Lung (tissue), 12 donors: ENCODE measurements around the gene SLC2A10. TPM values are rescaled to one million over a fixed set of nuclear protein-coding genes. Genes with fewer than 3 reads are reported as not detected.

Experiments
- ATAC-seq: fragments of 200-7000 bp; cut with Tn5 transposase; one replicate; pipeline ENCODE4 v1.9.1; 2020; ENCODE audit warnings: moderate number of reproducible peaks; ENCODE audit not compliant: insufficient read depth, low FRiP score
- DNase-seq, 3 donors: peaks; one replicate each; pipeline ENCODE4 v3.0.0-alpha.2; 2013 to 2017
- H3K27ac ChIP-seq, 2 donors: one replicate each; pipeline ENCODE4 v1.5.1; 2013; ENCODE audit warnings: mild to moderate bottlenecking in 2 of 2, moderate library complexity in 2 of 2, control low read depth in 1 of 2, inconsistent platforms in 1 of 2, low read depth in 1 of 2, low read length in 1 of 2
- H3K27me3 ChIP-seq, 3 donors: one replicate each; pipeline ENCODE4 v1.5.1; 2013; ENCODE audit warnings: low read length in 2 of 3; ENCODE audit not compliant: control insufficient read depth in 3 of 3, insufficient read depth in 3 of 3
- H3K36me3 ChIP-seq, 4 donors: one replicate each; pipeline ENCODE4 v1.5.1; 2013; ENCODE audit warnings: low read length in 4 of 4, mild to moderate bottlenecking in 1 of 4, moderate library complexity in 1 of 4; ENCODE audit not compliant: control insufficient read depth in 4 of 4, insufficient read depth in 4 of 4
- H3K4me1 ChIP-seq, 5 donors: one replicate each; pipeline ENCODE4 v1.5.1; 2013; ENCODE audit warnings: low read length in 5 of 5, mild to moderate bottlenecking in 2 of 5, moderate library complexity in 1 of 5; ENCODE audit not compliant: control insufficient read depth in 5 of 5, insufficient read depth in 5 of 5
- H3K4me3 ChIP-seq: one replicate; pipeline ENCODE4 v1.5.1; 2013; ENCODE audit warnings: mild to moderate bottlenecking, control low read depth, moderate library complexity
- H3K9ac ChIP-seq, 2 donors: one replicate each; pipeline ENCODE4 v1.5.1; 2013; ENCODE audit warnings: low read length in 2 of 2, control low read depth in 1 of 2; ENCODE audit not compliant: insufficient read depth in 1 of 2
- H3K9me3 ChIP-seq, 4 donors: one replicate each; pipeline ENCODE4 v1.5.1; 2013; ENCODE audit warnings: low read length in 3 of 4, mild to moderate bottlenecking in 1 of 4, moderate library complexity in 1 of 4; ENCODE audit not compliant: control insufficient read depth in 4 of 4, insufficient read depth in 3 of 4
- CTCF ChIP-seq: IDR thresholded peaks from 2 replicates; pipeline ENCODE4 v1.5.1; 2012; ENCODE audit warnings: mild to moderate bottlenecking; ENCODE audit errors: control extremely low read depth, extremely low read depth
- WGBS, 2 donors: extraction: QIAGEN DNeasy Blood & Tissue Kit; methylation state at CpG; one replicate each; pipeline ENCODE4 v1.1.7; 2013; 5-methylcytosine and 5-hydroxymethylcytosine counted together
- polyA plus RNA-seq, 2 donors: library from polyadenylated mRNA; stranded (reverse); fragments of 200-250 nt; gene quantifications; one replicate each; pipeline ENCODE4 v1.2.1, GENCODE V29; 2013
- total RNA-seq, 2 donors: library from RNA; depleted of rRNA in 1 of 2; stranded (reverse); fragments of >200 nt in 1 of 2; gene quantifications; one replicate each; pipeline ENCODE4 v1.2.1, GENCODE V29; 2014 to 2021
- donor health status: control.
- donor health status: control.
- donor health status: Bipolar disorder and iron deficiency.
- donor health status: healthy.
- donor health status: DM: yes; HTN: yes; CAD: no.

Gene SLC2A10
- total and polyA plus RNA-seq, 4 donors: 7.4 to 20.6 (median 12.1) TPM

GRCh38 chr20:46755483-46756413 is 46.3 kb downstream of the SLC2A10 start:
- ATAC-seq (no peak), DNase-seq (no peak)
- Histone ChIP-seq H3K36me3 (no peaks in the 10 kb centered on the region), H3K9ac (no peak overlapping the region), H3K4me1 (peaks cover 0 to 11% (median 0%) of the 10 kb centered on the region in 5 donors), H3K4me3 (no peak overlapping the region), H3K9me3 (peaks cover 0 to 3% (median 0%) of the 10 kb centered on the region in 4 donors), H3K27ac (no peak overlapping the region), H3K27me3 (no peaks in the 10 kb centered on the region)
- TF ChIP-seq CTCF: no peak
- WGBS, 2 donors: 90 to 92% methylated on average over 11 of the region's 11 CpGs

- Histone ChIP-seq H3K4me1 (peaks cover 0 to 13% (median 0%) of the 10 kb centered on the region in 5 donors), H3K27ac (no peak overlapping the region), H3K4me3 (no peak overlapping the region), H3K9ac (no peak overlapping the region), H3K9me3 (peaks cover 0 to 3% (median 0%) of the 10 kb centered on the region in 4 donors), H3K36me3 (no peaks in the 10 kb centered on the region), H3K27me3 (no peaks in the 10 kb centered on the region)
- TF ChIP-seq CTCF: no peak
- DNase-seq: no peak
- no peak for ATAC-seq
- 89 to 94% methylated on average over 3 of the region's 3 CpGs for WGBS, 2 donors
Observed at GRCh38 chr20:46756419-46756818, 47.0 kb downstream of the SLC2A10 start.

GRCh38 chr20:46757135-46757534 is 47.7 kb downstream of the SLC2A10 start:
- Histone ChIP-seq H3K9me3 (peaks cover 0 to 3% (median 0%) of the 10 kb centered on the region in 4 donors), H3K4me1 (peaks cover 0 to 13% (median 0%) of the 10 kb centered on the region in 5 donors), H3K27me3 (no peaks in the 10 kb centered on the region), H3K27ac (no peak overlapping the region), H3K9ac (no peak overlapping the region), H3K4me3 (no peak overlapping the region), H3K36me3 (no peaks in the 10 kb centered on the region)
- no peak for TF ChIP-seq CTCF
- ATAC-seq (no peak), DNase-seq (no peak)
- WGBS, 2 donors: 84 to 88% methylated on average over 9 of the region's 9 CpGs
